ENCODE measurements around the gene CSTB.
A peak's percentile ranks its signal among the peaks of the same experiment; 100 is the strongest.

CSTB gene

DNA sequence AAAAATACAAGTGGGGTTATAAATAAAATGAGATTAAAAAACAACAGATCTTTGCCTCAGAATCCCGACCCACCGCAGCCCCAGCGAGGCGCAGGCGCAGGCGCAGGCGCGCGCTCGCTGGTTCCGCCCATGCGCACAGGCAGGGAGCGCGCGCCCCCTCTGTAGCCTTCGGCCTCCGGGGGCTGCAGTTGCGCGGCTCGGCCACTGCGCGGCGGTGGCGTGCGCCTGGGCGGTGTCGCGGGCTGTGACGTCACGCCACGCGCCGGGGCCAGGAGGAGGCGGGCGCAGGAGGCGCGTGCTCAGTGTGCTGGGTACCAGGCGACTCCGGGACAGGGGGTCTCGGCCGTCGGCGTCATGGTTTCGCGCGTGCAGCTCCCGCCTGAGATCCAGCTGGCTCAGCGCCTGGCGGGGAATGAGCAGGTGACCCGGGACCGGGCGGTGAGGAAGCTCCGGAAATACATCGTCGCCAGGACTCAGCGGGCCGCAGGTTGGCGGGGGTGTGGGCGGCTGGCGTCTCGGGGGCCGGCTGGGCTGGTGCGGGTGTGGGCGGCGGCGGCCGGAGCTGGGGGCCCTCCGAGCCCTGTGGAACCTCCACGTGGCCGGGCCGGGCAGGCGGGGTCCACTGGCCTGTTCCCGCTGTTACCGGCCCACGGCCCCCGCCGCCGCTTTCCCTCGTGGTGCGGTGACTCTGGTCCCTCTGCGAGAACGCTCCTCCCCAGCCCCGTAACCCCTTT is 13.3 kb upstream of the CSTB start, which contains the start of gene RRP1:
TSS of gene RRP1 (plus strand) at position 302 of the 734 bp plus-strand sequence. CDS start at position 355, 53 bp downstream.
- H3K4me1 ChIP-seq (ENCODE audit: insufficient read depth, low read length): 0 out of 2 replicates have a peak, but pooled peaks cover 6% of the 10 kb centered on the region

DNA sequence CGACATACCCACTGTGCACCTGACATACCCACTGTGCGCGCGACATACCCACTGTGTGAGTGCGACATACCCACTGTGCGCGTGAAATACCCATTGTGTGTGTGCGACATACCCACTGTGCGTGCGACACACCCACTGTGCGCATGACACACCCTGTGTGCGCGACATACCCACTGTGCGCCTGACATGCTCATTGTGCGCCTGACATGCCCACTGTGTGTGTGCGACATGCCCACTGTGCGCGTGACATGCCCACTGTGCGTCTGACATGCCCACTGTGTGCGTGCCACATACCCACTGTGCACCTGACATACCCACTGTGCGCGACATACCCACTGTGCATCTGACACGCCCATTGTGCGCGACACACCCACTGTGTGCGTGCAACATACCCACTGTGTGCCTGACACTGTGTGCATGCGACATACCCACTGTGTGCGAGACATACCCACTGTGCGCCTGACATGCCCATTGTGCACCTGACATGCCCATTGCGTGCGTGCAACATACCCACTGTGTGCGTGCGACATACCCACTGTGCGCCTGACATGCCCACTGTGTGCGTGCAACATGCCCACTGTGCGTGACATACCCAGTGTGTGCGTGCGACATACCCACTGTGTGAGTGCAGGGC is 10.8 kb upstream of the CSTB start:
- no peaks in the 10 kb centered on the region for H3K9me3 ChIP-seq (ENCODE audit: control insufficient read depth, insufficient read depth, low read length)
- H3K36me3 ChIP-seq (ENCODE audit: insufficient read depth, low read length): peaks cover 7% of the 10 kb centered on the region
- H3K9ac ChIP-seq (ENCODE audit: low read depth, low read length): no peak overlapping the region

More for the DNA sequence above, 13.3 kb upstream of the CSTB start, which contains the start of gene RRP1:
- H3K36me3 ChIP-seq (ENCODE audit: insufficient read depth, low read length): peaks cover 18% of the 10 kb centered on the region
- H3K9ac ChIP-seq (ENCODE audit: low read depth, low read length): peak within 1 kb of the TSS; percentile 92
- H3K9me3 ChIP-seq (ENCODE audit: control insufficient read depth, insufficient read depth, low read length): no peaks in the 10 kb centered on the region

DNA sequence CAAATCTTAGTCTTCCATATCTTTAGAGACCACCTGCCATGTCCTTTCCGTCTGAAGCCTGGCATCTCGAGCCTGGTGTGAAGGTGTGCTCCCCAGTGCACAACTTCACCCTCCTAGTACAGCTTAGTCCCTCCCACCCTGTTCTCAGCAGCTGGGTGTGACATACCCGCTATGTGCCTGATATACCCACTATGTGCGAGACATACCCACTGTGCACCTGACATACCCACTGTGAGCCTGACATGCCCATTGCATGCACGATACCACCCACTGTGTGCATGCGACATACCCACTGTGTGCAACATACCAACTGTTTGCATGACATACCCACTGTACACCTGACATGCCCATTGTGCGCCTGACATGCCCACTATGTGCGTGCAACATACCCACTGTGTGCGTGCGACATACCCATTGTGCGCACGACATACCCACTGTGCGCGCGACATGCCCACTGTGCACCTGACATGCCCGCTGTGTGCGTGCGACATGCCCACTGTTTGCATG is 10.2 kb upstream of the CSTB start:
- Histone ChIP-seq H3K9me3 (ENCODE audit: control insufficient read depth, insufficient read depth, low read length) (no peaks in the 10 kb centered on the region), H3K4me1 (ENCODE audit: insufficient read depth, low read length) (0 out of 2 replicates have a peak, but pooled peaks cover 6% of the 10 kb centered on the region), H3K36me3 (ENCODE audit: insufficient read depth, low read length) (peaks cover 3% of the 10 kb centered on the region), H3K9ac (ENCODE audit: low read depth, low read length) (no peak overlapping the region)

More for the DNA sequence above, 10.8 kb upstream of the CSTB start:
- 0 out of 2 replicates have a peak, but pooled peaks cover 6% of the 10 kb centered on the region for H3K4me1 ChIP-seq (ENCODE audit: insufficient read depth, low read length)

DNA sequence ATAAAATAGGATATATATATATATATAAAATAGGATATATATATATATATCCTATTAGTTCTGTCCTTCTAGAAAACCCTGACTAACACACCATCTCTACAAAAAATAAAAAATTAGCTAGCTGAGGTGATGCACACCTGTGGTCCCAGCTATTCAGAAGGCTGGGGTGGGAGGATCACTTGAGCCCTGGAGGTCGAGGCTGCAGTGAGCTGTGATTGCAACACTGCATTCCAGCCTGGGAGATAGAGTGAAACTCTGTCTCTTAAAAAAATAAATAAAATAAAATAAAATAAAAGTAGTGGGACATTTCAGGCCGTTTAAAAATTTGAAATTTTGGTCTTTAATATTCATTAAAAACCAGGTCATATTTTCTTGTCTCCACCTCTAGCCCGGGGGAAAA is 9.0 kb upstream of the CSTB start:
- H3K4me1 ChIP-seq (ENCODE audit: insufficient read depth, low read length): no peaks in the 10 kb centered on the region
- H3K9me3 ChIP-seq (ENCODE audit: control insufficient read depth, insufficient read depth, low read length): no peaks in the 10 kb centered on the region
- H3K9ac ChIP-seq (ENCODE audit: low read depth, low read length): no peak overlapping the region
- H3K36me3 ChIP-seq (ENCODE audit: insufficient read depth, low read length): no peaks in the 10 kb centered on the region

DNA sequence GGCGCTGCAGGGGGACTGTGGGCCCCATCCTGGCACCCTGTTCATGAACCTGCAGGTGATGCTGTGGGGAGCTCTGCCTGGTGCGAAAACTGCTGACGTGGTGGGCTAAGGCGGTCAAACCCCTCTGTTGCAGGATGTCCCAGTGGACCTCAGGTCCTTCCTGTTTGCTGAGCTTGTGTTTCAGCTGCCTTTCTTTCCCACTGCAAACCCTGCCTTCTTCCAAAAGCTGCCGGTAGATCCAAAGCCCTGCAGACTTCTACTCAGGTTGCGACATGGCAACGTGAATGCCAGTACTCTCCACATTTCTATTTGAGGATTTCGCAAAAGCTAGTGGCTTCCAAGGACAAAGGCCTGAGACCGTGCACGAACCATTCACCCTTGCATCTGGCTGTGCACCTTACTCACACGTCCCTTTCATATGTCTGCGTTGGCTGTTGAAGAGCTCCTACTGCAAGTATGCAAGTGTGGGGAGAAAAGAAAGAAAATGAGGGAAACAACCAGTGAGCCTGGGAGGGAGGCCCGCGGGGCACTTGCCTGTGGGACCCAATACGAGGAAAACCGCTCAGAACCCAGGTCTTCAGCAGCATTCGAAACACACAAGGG is 7.1 kb upstream of the CSTB start:
- H3K9me3 ChIP-seq (ENCODE audit: control insufficient read depth, insufficient read depth, low read length): no peaks in the 10 kb centered on the region
- no peak overlapping the region for H3K9ac ChIP-seq (ENCODE audit: low read depth, low read length)
- no peaks in the 10 kb centered on the region for H3K36me3 ChIP-seq (ENCODE audit: insufficient read depth, low read length)
- no peaks in the 10 kb centered on the region for H3K4me1 ChIP-seq (ENCODE audit: insufficient read depth, low read length)

- Histone ChIP-seq H3K9ac (ENCODE audit: low read depth, low read length) (no peak overlapping the region), H3K36me3 (ENCODE audit: insufficient read depth, low read length) (no peaks in the 10 kb centered on the region), H3K4me1 (ENCODE audit: insufficient read depth, low read length) (no peaks in the 10 kb centered on the region), H3K9me3 (ENCODE audit: control insufficient read depth, insufficient read depth, low read length) (no peaks in the 10 kb centered on the region)
Observed at GRCh38 chr21:43782431-43783097, 6.5 kb upstream of the CSTB start.

GRCh38 chr21:43781846-43782245 is 5.7 kb upstream of the CSTB start:
- Histone ChIP-seq H3K36me3 (ENCODE audit: insufficient read depth, low read length) (no peaks in the 10 kb centered on the region), H3K9ac (ENCODE audit: low read depth, low read length) (no peak overlapping the region), H3K4me1 (ENCODE audit: insufficient read depth, low read length) (no peaks in the 10 kb centered on the region), H3K9me3 (ENCODE audit: control insufficient read depth, insufficient read depth, low read length) (no peaks in the 10 kb centered on the region)

DNA sequence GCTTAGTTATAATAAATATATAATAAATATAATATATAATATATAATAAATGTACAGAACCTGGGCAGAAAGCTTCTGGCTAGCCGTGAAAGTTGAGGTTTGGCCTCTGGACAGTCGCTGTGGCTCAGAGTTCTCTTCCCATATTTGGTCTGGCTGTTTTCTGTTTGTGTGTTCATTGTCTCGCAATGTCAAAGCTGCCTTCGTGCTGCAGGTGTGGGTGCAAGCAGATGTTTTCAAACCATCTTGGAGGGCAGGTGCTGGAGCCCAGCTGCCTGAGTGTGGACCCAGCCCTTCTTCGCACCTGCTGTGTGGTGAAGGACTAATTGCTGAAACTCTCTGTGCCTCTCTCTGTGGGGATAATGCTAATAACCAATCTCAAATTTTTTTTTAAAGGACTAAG is 3.6 kb upstream of the CSTB start:
- H3K36me3 ChIP-seq (ENCODE audit: insufficient read depth, low read length): no peaks in the 10 kb centered on the region
- no peak overlapping the region for H3K9ac ChIP-seq (ENCODE audit: low read depth, low read length)
- H3K9me3 ChIP-seq (ENCODE audit: control insufficient read depth, insufficient read depth, low read length): no peaks in the 10 kb centered on the region
- no peaks in the 10 kb centered on the region for H3K4me1 ChIP-seq (ENCODE audit: insufficient read depth, low read length)

- no peaks in the 10 kb centered on the region for H3K4me1 ChIP-seq (ENCODE audit: insufficient read depth, low read length)
- no peaks in the 10 kb centered on the region for H3K9me3 ChIP-seq (ENCODE audit: control insufficient read depth, insufficient read depth, low read length)
- H3K36me3 ChIP-seq (ENCODE audit: insufficient read depth, low read length): no peaks in the 10 kb centered on the region; the same call in 1 of the 2 replicates
- peak overlapping the region; percentile 28; the same call in 1 of the 2 replicates for H3K9ac ChIP-seq (ENCODE audit: low read depth, low read length)
Observed at GRCh38 chr21:43778469-43779335, 2.6 kb upstream of the CSTB start.

- 0 out of 2 replicates have a peak, but pooled peaks cover under 1% of the 10 kb centered on the region for H3K4me1 ChIP-seq (ENCODE audit: insufficient read depth, low read length)
- no peak overlapping the region for H3K9ac ChIP-seq (ENCODE audit: low read depth, low read length)
Observed at GRCh38 chr21:43777953-43778352, 1.8 kb upstream of the CSTB start.

DNA sequence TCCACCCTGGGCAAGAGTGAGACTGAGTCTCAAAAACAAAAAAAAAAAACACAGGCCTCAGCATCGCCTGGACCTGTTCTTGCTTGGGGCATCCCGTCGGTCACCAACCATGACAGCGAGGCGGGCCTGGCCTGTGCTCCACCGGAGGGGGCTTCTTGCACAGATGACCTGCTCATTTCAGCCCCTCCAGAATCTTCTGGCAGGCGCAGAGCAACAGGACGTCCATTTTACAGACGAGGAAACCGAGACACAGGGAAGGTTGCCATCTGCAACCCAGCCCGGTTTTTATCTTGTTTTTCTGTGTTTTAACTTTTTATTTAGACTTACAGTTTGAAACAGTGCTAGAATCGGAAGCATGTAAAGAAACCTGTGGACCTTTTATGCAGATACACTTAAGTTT is 918 bp downstream of the CSTB start:
- Histone ChIP-seq H3K9ac (ENCODE audit: low read depth, low read length) (peak overlapping the region; percentile 100), H3K36me3 (ENCODE audit: insufficient read depth, low read length) (peaks cover 5% of the 10 kb centered on the region), H3K9me3 (ENCODE audit: control insufficient read depth, insufficient read depth, low read length) (no peaks in the 10 kb centered on the region), H3K4me1 (ENCODE audit: insufficient read depth, low read length) (peaks cover 20% of the 10 kb centered on the region)

More at GRCh38 chr21:43777953-43778352, 1.8 kb upstream of the CSTB start:
- Histone ChIP-seq H3K9me3 (ENCODE audit: control insufficient read depth, insufficient read depth, low read length) (no peaks in the 10 kb centered on the region), H3K36me3 (ENCODE audit: insufficient read depth, low read length) (peaks cover 5% of the 10 kb centered on the region)

- peaks cover 20% of the 10 kb centered on the region for H3K4me1 ChIP-seq (ENCODE audit: insufficient read depth, low read length)
- peaks cover 5% of the 10 kb centered on the region for H3K36me3 ChIP-seq (ENCODE audit: insufficient read depth, low read length)
- H3K9me3 ChIP-seq (ENCODE audit: control insufficient read depth, insufficient read depth, low read length): no peaks in the 10 kb centered on the region
- no peak overlapping the region for H3K9ac ChIP-seq (ENCODE audit: low read depth, low read length)
Observed at GRCh38 chr21:43774163-43774562, 1.9 kb downstream of the CSTB start.

DNA sequence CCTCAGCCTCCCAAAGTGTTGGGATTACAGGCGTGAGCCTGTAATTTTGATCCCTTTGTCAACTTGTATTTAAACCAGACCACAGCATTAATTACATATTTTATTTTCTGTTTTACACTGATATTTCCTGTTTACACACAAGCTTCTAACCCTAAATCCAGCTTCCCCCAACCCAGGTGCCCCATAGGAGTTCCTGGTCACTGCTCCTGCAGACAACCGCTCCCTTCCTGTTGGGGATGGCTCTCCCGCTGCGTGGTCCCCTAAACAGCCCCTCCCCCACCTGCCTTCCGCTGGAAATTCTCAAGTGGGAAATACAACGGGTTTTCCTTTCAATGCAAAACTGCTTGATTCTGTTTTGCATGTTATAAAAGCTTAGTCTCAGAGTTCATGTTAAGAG is 3.7 kb downstream of the CSTB start:
- H3K36me3 ChIP-seq (ENCODE audit: insufficient read depth, low read length): peaks cover 5% of the 10 kb centered on the region
- no peaks in the 10 kb centered on the region for H3K9me3 ChIP-seq (ENCODE audit: control insufficient read depth, insufficient read depth, low read length)
- H3K4me1 ChIP-seq (ENCODE audit: insufficient read depth, low read length): peaks cover 32% of the 10 kb centered on the region
- no peak overlapping the region; the same call in 1 of the 2 replicates for H3K9ac ChIP-seq (ENCODE audit: low read depth, low read length)

Data from ES-I3 (cell line).